Measurements from ENCODE around the gene SLC17A9.
A peak's percentile ranks its signal among the peaks of the same experiment; 100 is the strongest.

SLC17A9 gene

GRCh38 chr20:62946918-62947317 is 5.6 kb upstream of the SLC17A9 start:
- no peak for TF ChIP-seq CTCF (IDR thresholded peaks at IDR 0.05; ENCODE audit: low read length, missing control alignments)
- H3K4me3 ChIP-seq (replicated peaks; ENCODE audit: low read depth, low read length): no peak overlapping the region
- DNase-seq (ENCODE audit: low read depth): peak; percentile 56

DNA sequence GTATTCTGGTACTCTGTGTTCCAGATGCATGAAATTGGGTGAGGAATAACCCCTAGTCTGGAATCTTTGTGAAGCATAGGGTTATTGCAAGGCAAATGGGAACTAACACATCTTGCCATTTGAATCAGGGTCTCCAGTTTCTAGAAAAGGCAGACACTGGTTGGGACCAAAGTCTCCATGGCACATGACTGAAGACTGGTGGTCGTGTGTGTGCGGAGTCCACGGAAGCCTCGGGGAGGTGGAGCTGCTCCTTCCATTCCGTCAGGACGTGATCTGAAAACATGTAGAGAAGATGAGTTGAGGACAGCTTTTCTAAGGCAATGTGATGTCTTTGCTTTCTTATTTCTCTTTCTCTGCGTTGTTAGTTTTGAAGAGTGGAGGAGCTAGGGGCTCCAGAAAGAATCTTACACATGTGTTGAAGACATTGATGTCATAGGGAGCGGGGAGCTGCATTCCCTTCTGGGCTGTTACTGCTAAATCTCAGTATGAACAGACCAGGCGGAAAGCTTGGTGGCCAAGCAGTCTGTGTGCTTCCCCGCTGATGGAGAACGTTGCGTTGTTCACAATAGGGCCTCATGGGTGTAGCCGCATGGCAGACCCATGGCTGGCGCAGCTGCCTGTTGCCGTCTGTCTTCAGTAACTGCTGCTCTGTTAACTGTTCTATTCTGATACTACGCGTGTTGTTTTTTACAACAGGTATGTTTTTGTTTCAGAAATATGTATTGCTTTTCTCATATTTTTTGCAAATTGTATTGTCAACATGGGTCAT is 4.8 kb upstream of the SLC17A9 start:
- DNase-seq (ENCODE audit: low read depth): no peak
- TF ChIP-seq CTCF (IDR thresholded peaks at IDR 0.05; ENCODE audit: low read length, missing control alignments): no peak
- no peak overlapping the region for H3K4me3 ChIP-seq (replicated peaks; ENCODE audit: low read depth, low read length)

GRCh38 chr20:62949153-62949821 is 3.2 kb upstream of the SLC17A9 start:
- no peak for TF ChIP-seq CTCF (IDR thresholded peaks at IDR 0.05; ENCODE audit: low read length, missing control alignments)
- no peak for DNase-seq (ENCODE audit: low read depth)
- H3K4me3 ChIP-seq (replicated peaks; ENCODE audit: low read depth, low read length): no peak overlapping the region

DNA sequence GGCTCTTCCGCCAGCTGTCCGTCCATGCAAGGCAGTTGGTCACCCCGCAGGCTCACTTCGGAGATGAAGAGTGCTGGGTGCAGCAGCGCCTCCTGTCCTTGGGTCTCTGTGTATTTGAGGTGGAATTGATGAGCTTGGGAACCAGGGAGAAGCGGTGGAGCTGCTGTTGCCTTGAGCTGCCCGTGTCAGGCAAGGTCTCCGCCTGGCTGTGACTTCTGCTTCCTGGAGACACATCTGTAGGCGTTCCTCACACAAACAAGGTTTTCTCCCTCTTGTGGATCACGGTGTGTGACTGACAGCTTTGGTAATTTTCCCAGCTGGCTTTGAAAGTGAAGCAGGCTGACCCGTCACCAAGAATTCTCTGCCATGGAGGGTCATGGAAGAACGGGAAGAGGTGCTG is 2.5 kb upstream of the SLC17A9 start:
- H3K4me3 ChIP-seq (replicated peaks; ENCODE audit: low read depth, low read length): no peak overlapping the region
- DNase-seq (ENCODE audit: low read depth): no peak
- TF ChIP-seq CTCF (IDR thresholded peaks at IDR 0.05; ENCODE audit: low read length, missing control alignments): no peak

DNA sequence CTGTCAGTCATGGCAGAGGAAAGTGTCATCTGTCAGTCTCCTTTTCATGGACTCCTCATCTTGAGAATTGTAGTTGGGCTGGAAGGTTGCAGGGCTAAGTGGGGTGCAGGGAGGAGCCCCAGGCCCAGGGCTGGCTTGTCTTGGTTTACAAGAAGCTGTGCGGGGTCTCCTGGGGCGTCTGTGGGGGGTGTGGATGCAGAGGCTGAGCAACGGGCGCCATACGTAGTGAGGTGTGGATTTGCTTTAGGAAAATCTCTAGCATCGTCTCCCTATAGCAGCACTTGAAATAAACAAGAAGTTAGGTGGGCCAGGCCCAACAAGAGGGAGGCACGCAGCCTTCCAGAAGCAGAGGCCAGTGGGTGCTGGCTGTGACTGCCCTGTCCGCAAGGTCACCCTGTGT is 1.8 kb upstream of the SLC17A9 start:
- H3K4me3 ChIP-seq (replicated peaks; ENCODE audit: low read depth, low read length): no peak overlapping the region
- no peak for TF ChIP-seq CTCF (IDR thresholded peaks at IDR 0.05; ENCODE audit: low read length, missing control alignments)
- no peak for DNase-seq (ENCODE audit: low read depth)

DNA sequence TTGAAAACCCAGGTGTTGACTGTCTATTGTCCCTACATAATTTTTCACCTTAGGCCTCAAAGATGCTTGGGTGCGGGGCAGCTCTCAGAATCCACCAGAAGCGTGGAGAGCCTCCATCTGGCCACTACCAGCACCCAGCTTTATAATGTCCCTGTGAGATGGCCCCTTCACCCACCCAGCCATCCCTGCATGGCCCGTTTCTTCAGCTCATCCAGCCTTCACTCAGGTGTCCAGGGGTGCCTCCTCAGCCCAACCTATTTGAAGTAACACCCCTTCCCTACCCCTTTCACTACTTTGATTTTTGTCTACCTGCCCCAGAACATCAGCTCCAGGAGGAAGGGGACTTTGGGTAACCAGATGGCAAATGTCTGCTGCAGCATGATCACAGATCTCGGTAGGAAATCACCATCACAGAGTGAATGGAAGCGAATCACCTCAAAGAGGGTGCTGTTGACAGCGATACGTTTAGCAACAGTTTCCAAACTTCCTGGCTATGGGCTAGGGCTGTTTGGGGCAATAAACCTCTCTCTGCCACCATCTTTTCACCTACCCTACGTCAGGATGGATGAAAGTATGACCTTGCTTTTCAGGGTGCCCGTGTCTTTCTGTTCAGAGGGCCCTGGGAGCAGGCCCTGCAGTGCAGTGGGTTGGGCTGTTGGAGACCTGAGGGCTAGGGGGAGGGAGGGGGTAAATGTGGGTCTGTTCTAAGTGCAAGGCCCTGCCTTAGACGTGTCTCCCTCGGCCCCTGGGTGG is 1.2 kb upstream of the SLC17A9 start:
- no peak for DNase-seq (ENCODE audit: low read depth)
- no peak overlapping the region for H3K4me3 ChIP-seq (replicated peaks; ENCODE audit: low read depth, low read length)

More for the DNA sequence above, 1.2 kb upstream of the SLC17A9 start:
- no peak for TF ChIP-seq CTCF (IDR thresholded peaks at IDR 0.05; ENCODE audit: low read length, missing control alignments)

All from fibroblast of pulmonary artery (primary cell).